OCI-LY7 (cell line): ENCODE data around the gene CEP20. TPM values are rescaled to one million over a fixed set of nuclear protein-coding genes. Genes with fewer than 3 reads are reported as not detected.

Experiments used
- BruUV-seq: library from RNA; stranded (reverse); fragments of 400-500 nt; replicated peaks from 2 replicates; lab custom pipeline; 2021; lab: Mats Ljungman, UMichigan
- CTCF ChIA-PET: fragments of 300-600 bp; sonication (Branson Sonifier 250); formaldehyde crosslinking; loops from one replicate; lab custom pipeline; 2022; ENCODE audit warnings: antibody characterized with exemption; ENCODE audit not compliant: unreplicated experiment; lab: Charles Lee
- POLR2A ChIA-PET: fragments of 300-600 bp; sonication (Branson Sonifier 250); formaldehyde crosslinking; loops from one replicate; lab custom pipeline; 2022; ENCODE audit warnings: antibody characterized with exemption; lab: Charles Lee
- DNase-seq: peaks from one replicate; pipeline ENCODE4 v3.0.0-alpha.2; 2015; ENCODE audit warnings: low spot score
- H2AFZ ChIP-seq: fragments of 200-600 bp; sonication (generic), shearing (Covaris generic); 2 replicates; pipeline ENCODE4 v1.6.1; 2014; ENCODE audit warnings: mild to moderate bottlenecking, antibody characterized with exemption, low read length, moderate library complexity
- H3K27ac ChIP-seq: fragments of 200-600 bp; sonication (generic); 2 replicates; pipeline ENCODE4 v1.5.1; 2014; ENCODE audit warnings: mixed run types, low read depth, mild to moderate bottlenecking, moderate library complexity, low read length, inconsistent platforms; ENCODE audit not compliant: poor library complexity, severe bottlenecking
- H3K36me3 ChIP-seq: fragments of 200-600 bp; sonication (generic); 2 replicates; pipeline ENCODE4 v1.6.1; 2014; ENCODE audit warnings: mild to moderate bottlenecking, antibody characterized with exemption, low read length, moderate library complexity, mixed read lengths; ENCODE audit not compliant: insufficient read depth
- H3K4me1 ChIP-seq: fragments of 200-600 bp; sonication (generic); 2 replicates; pipeline ENCODE4 v1.5.1; 2014; ENCODE audit warnings: mild to moderate bottlenecking, low read length; ENCODE audit not compliant: insufficient read depth, poor library complexity, severe bottlenecking
- H3K4me2 ChIP-seq: fragments of 200-600 bp; sonication (generic); 2 replicates; pipeline ENCODE4 v1.6.1; 2014; ENCODE audit warnings: mild to moderate bottlenecking, low read length
- H3K4me3 ChIP-seq: fragments of 200-600 bp; sonication (generic); 2 replicates; pipeline ENCODE4 v1.5.1; 2014; ENCODE audit warnings: mild to moderate bottlenecking, low read depth, low read length; ENCODE audit not compliant: poor library complexity, severe bottlenecking
- H3K79me2 ChIP-seq: fragments of 200-600 bp; sonication (generic); 2 replicates; pipeline ENCODE4 v1.6.1; 2016; ENCODE audit warnings: low read depth, mild to moderate bottlenecking, low read length, moderate library complexity, mixed read lengths; ENCODE audit not compliant: insufficient read depth
- H3K9me2 ChIP-seq: fragments of 200-600 bp; sonication (generic); 2 replicates; pipeline ENCODE4 v1.6.1; 2016; ENCODE audit warnings: mild to moderate bottlenecking, low read length, mixed read lengths; ENCODE audit not compliant: insufficient read depth
- H3K9me3 ChIP-seq: fragments of 200-600 bp; sonication (generic); 2 replicates; pipeline ENCODE4 v1.6.1; 2014; ENCODE audit warnings: mild to moderate bottlenecking, mixed run types, low read length, mixed read lengths
- H4K20me1 ChIP-seq: fragments of 200-600 bp; sonication (generic); 2 replicates; pipeline ENCODE4 v1.6.1; 2014; ENCODE audit warnings: mild to moderate bottlenecking, antibody characterized with exemption, low read length, moderate library complexity, mixed read lengths; ENCODE audit not compliant: insufficient read depth
- CTCF ChIP-seq: fragments of 200-600 bp; sonication (generic); conservative IDR thresholded peaks from 2 replicates; pipeline ENCODE4 v1.5.1; 2014; ENCODE audit warnings: mild to moderate bottlenecking, antibody characterized with exemption, low read length, moderate library complexity, mixed read lengths
- EZH2phosphoT487 ChIP-seq: fragments of 200-600 bp; sonication (generic); IDR thresholded peaks from 2 replicates; pipeline ENCODE4 v1.6.1; 2018; ENCODE audit warnings: low read depth, borderline replicate concordance, mild to moderate bottlenecking, mixed run types, antibody characterized with exemption, low read length, moderate library complexity, mixed read lengths
- intact Hi-C: fragments of 100-400 bp; cut with micrococcal nuclease; formaldehyde crosslinking; loops from one replicate; pipeline ENCODE4 v1.10.0; 2022; ENCODE audit not compliant: unreplicated experiment
- total RNA-seq, 2 experiments: library from RNA; depleted of rRNA in 1 of 2; stranded (reverse); fragments of >200 nt in 1 of 2; shearing (Covaris generic) in 1 of 2; gene quantifications; 2 replicates each; pipeline ENCODE4 v1.2.3, GENCODE V29; 2014 to 2022

Gene CEP20
- total RNA-seq, 2 experiments from 2014 or later: 36.6 to 62.8 TPM

GRCh38 chr16:15911198-15911597, 22.8 kb upstream of the CEP20 start:
- no peak overlapping the region for H3K27ac ChIP-seq
- H3K4me2 ChIP-seq: no peak overlapping the region
- POLR2A ChIA-PET: no interaction called here
- BruUV-seq: no TSS peak
- H3K9me3 ChIP-seq: 0 out of 2 replicates have a peak, but pooled peaks cover 4% of the 10 kb centered on the region
- H3K79me2 ChIP-seq: no peaks in the 10 kb centered on the region
- no peaks in the 10 kb centered on the region for H3K36me3 ChIP-seq
- TF ChIP-seq CTCF (no peak), EZH2phosphoT487 (no peak)
- peaks cover 10% of the 10 kb centered on the region for H3K4me1 ChIP-seq
- H4K20me1 ChIP-seq: no peaks in the 10 kb centered on the region
- CTCF ChIA-PET: no interaction called here
- DNase-seq: no peak
- intact Hi-C loops: no loop called here
- no peak overlapping the region for H3K4me3 ChIP-seq
- H2AFZ ChIP-seq: no peak overlapping the region
- H3K9me2 ChIP-seq: no peaks in the 10 kb centered on the region

DNA sequence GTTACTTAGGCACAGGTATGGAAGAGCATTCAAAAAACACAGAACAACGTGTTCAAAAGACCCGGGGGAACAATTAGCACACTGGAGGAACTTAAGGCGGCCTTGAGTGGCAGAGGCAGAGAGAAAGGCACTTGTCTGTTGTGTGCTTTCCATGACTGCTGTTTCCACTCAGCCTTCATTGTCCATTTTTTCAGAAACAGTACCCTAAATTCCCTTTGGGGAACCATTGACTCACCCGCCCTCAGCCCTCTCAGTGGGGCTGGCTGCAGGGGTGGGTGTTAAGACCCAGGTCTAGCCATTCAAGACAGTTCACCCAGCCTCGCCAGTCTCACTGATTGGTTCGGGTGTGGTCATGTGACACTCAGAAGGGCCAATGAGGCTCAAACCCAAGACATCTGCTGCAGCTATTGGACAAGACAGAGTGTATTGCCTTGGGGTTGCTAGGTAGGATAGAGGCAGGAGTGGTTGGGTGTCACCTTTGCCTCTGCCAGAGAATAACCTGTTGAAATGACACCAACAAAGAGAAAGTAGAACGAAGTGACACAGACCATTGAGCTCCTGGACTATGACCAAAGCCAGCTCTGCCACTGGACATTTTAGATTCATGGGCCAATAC, 19.6 kb upstream of the CEP20 start:
- intact Hi-C loops: no loop called here
- no peaks in the 10 kb centered on the region for H3K9me2 ChIP-seq
- H3K4me1 ChIP-seq: peaks cover 10% of the 10 kb centered on the region
- H4K20me1 ChIP-seq: no peaks in the 10 kb centered on the region
- 0 out of 2 replicates have a peak, but pooled peaks cover 8% of the 10 kb centered on the region for H3K9me3 ChIP-seq
- peak overlapping the region; percentile 69 for H3K4me2 ChIP-seq
- H3K79me2 ChIP-seq: no peaks in the 10 kb centered on the region
- peak; percentile 98 for DNase-seq
- TF ChIP-seq CTCF: no peak
- TF ChIP-seq EZH2phosphoT487: no peak
- peak overlapping the region; percentile 33 for H3K27ac ChIP-seq
- H3K36me3 ChIP-seq: no peaks in the 10 kb centered on the region
- peak overlapping the region; percentile 97 for H2AFZ ChIP-seq
- POLR2A ChIA-PET: interaction anchor here (0.8 to 1.2 kb wide), 2 partner anchors 11 to 20 kb away, joined by 3 to 6 read pairs; partner anchors contain the start of gene CEP20
- CTCF ChIA-PET: interaction anchor here (1.0 kb wide), 1 partner anchor 20 kb away, joined by 3 read pairs; the partner anchor contains the start of gene CEP20
- BruUV-seq: no TSS peak
- H3K4me3 ChIP-seq: peak overlapping the region; percentile 49

GRCh38 chr16:15906439-15906838, 18.0 kb upstream of the CEP20 start:
- Histone ChIP-seq H2AFZ (no peak overlapping the region), H3K9me2 (no peaks in the 10 kb centered on the region), H3K4me1 (peaks cover 10% of the 10 kb centered on the region), H3K36me3 (no peaks in the 10 kb centered on the region), H3K79me2 (no peaks in the 10 kb centered on the region), H3K27ac (no peak overlapping the region), H3K9me3 (0 out of 2 replicates have a peak, but pooled peaks cover 8% of the 10 kb centered on the region), H3K4me2 (no peak overlapping the region), H3K4me3 (no peak overlapping the region), H4K20me1 (no peaks in the 10 kb centered on the region)
- intact Hi-C loops: no loop called here
- TF ChIP-seq EZH2phosphoT487 (no peak), CTCF (no peak)
- BruUV-seq: no TSS peak
- no peak for DNase-seq
- POLR2A ChIA-PET: interaction anchor here (0.6 to 0.7 kb wide), 2 partner anchors 11 to 46 kb away, joined by 3 read pairs; no protein-coding TSS in a partner anchor
- CTCF ChIA-PET: no interaction called here
